Fibroblast of pulmonary artery (primary cell): ENCODE measurements around the gene CTBP2.

Experiments used
- DNase-seq: peaks from one replicate; pipeline ENCODE4 v3.0.0-alpha.2; 2010; ENCODE audit warnings: low read depth
- H3K4me3 ChIP-seq: replicated peaks from 2 replicates; pipeline ENCODE4 v1.5.1; 2011; ENCODE audit warnings: low read depth, mild to moderate bottlenecking, control low read depth, low read length, moderate library complexity
- TF ChIP-seq, protein P1 (sequence below): IDR thresholded peaks from 2 replicates; pipeline ENCODE4 v1.5.1; 2011; ENCODE audit warnings: mild to moderate bottlenecking, control low read depth, low read length, inconsistent platforms; ENCODE audit errors: missing control alignments

The CTBP2 gene

DNA sequence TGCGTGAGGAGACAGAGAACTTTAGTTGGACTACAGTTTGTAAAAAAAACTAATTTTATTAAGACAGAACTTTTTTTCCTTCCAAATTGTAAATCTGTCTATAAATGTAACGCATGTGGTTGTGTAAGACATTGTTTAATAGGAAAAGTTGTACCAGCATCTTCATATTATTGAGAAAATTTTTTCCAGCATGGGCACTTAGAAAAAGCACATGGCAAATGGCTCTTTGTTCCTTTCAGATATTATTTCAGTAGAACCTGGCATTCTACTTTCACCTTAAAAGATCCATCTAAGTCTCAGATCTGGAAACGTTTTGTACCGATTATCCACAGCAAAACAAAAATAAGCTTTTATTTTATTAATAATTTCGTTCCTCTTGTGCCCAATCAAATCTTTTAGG lies 175.2 kb downstream of the CTBP2 start:
- H3K4me3 ChIP-seq: no peak overlapping the region
- no peak for DNase-seq
- TF ChIP-seq, protein P1, sequence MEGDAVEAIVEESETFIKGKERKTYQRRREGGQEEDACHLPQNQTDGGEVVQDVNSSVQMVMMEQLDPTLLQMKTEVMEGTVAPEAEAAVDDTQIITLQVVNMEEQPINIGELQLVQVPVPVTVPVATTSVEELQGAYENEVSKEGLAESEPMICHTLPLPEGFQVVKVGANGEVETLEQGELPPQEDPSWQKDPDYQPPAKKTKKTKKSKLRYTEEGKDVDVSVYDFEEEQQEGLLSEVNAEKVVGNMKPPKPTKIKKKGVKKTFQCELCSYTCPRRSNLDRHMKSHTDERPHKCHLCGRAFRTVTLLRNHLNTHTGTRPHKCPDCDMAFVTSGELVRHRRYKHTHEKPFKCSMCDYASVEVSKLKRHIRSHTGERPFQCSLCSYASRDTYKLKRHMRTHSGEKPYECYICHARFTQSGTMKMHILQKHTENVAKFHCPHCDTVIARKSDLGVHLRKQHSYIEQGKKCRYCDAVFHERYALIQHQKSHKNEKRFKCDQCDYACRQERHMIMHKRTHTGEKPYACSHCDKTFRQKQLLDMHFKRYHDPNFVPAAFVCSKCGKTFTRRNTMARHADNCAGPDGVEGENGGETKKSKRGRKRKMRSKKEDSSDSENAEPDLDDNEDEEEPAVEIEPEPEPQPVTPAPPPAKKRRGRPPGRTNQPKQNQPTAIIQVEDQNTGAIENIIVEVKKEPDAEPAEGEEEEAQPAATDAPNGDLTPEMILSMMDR: no peak

DNA sequence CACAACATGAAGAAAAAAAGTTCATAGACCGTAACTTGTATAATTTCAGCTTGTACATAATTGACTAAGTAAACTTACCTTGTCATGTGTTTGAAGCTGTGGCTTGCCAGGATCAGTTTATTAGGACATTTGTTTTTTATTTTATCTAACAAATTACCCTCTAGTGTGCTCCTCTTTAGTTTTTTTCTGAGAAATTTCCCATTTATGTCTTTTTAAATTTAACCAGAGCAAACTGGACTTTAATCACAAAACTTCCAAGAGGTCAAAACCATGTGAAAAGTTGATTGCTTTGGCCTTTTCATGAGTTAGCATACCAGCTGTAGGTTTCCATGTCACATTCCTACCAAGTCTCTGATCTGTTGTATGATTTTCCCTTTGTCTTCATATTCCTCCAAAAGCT lies 176.0 kb downstream of the CTBP2 start:
- DNase-seq: no peak
- no peak overlapping the region for H3K4me3 ChIP-seq
- TF ChIP-seq, protein P1: no peak

DNA sequence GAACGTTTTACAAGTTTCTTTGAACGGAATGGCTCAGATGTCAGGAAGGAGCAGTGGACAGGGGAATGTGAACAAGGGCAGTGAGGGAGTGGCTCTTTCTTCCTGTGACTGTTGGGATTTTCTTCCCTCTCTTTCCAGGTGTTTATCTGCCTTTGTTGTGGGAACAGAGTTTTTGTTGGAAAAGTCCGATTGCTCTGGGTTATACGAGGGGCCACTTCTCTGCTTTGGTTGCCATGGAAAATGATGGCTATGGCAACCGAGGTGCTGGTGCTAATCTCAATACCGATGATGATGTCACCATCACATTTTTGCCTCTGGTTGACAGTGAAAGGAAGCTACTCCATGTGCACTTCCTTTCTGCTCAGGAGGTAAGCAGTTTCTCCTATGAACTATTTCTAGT lies 177.0 kb downstream of the CTBP2 start:
- DNase-seq: peak; percentile 46
- TF ChIP-seq, protein P1: no peak
- no peak overlapping the region for H3K4me3 ChIP-seq

DNA sequence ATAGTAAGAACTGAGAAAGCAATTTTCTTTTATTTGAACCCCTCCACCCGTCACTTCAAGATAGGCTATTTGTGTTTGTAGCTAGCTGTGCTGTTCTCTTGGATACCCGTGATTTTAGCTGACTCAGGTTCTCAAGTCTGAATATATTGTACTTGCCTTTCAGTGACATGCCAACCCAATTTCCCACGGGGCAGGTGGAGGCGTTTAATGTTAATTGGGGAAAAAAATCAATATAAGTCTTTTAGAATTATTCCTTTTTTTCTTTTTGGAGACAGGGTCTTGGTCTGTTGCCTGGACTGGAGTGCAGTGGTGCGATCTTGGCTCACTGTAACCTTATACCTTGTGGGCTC lies 182.0 kb downstream of the CTBP2 start:
- H3K4me3 ChIP-seq: no peak overlapping the region
- no peak for DNase-seq
- TF ChIP-seq, protein P1: no peak

DNA sequence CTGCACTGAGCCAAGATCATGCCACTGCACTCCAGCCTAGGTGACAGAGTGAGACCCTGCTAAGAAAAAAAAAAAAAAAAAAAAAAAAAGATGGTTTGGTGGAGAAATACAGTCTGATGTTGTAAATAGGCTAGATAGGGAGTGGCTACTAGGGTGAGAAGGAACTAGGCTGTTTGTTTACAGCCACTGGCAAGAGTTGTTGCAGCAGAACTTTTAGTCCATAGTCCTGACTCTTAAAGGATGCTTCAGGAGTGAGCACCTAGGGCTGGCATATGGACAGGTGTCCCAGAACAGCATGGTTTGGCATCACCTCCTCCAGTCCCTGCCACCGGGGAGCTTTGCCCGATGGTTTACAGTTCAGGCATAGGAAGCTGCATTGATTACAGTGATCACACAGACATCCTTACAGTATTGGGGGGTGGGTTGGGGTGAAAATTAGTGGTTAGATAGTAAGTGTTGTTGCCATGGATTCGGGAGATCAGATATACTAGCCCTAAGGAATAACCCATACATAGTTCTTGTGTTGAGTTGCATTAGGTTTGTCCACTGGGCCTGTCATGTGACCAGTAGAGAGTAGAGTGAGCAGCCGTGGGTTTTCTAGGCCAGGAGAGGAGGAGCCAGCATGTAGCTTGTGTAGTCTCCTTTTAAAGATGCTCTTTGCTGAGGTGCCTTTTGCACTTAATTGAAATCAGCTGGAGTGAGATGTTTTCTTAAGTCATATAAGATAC lies 182.6 kb downstream of the CTBP2 start:
- H3K4me3 ChIP-seq: no peak overlapping the region
- no peak for DNase-seq
- TF ChIP-seq, protein P1: no peak

DNA sequence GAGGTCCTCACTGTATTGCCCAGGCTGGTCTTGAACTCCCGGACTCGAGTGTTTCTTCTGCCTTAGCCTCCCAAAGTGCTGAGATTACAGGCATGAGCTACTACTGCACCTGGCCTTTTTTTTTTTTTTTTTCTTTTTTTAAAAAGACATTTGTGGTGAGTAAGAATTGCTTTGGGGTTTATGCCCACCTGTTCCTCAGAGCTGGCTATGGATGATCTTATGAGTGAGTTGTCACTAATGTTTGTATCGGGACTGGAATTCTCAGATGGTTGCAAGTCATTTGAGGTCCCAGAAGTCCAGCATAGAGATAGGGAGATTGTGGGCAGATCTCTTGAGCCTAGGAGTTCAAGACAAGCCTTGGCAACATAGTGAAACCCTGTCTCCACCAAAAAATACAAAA lies 183.2 kb downstream of the CTBP2 start:
- no peak for DNase-seq
- TF ChIP-seq, protein P1: no peak
- H3K4me3 ChIP-seq: no peak overlapping the region

DNA sequence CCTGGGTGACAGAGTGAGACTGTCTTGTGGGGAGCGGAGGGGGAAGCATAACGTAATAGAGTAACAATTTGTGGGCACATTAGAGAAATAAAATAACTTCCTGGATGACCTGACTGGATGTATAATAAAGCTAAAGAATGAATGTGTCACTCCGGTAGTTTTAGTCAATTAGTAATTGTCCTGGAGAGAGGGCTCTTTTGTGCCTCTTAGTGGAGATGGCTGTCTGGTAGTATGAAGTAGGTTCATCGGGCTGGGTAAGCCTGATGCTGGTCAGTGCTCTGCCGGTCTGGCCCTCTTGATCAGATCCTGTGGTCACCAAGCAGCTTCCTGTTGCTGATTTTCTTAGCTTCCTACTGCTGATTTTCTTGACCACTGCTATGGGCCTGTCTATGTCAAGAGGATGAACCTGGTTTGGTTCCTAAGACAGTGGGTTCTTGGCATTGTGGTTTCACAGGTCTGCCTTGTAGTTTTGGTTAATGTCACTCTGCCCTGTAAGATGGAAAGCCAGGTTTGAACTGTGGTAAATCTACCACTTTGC lies 184.3 kb downstream of the CTBP2 start:
- DNase-seq: no peak
- H3K4me3 ChIP-seq: no peak overlapping the region
- TF ChIP-seq, protein P1: no peak
